IMR-90 (cell line): Measurements from ENCODE around the gene AMOTL2. TPM values are rescaled to one million over a fixed set of nuclear protein-coding genes. Genes with fewer than 3 reads are reported as not detected.

ENCODE experiments used
- ATAC-seq: fragments of 200-7000 bp; cut with Tn5 transposase; 2 replicates; pipeline ENCODE4 v1.9.1; 2020; ENCODE audit warnings: low read depth, mild to moderate bottlenecking, moderate library complexity
- BruUV-seq: library from RNA; stranded (reverse); fragments of 400-500 nt; replicated peaks from 2 replicates; lab custom pipeline; 2021; lab: Mats Ljungman, UMichigan
- CTCF ChIA-PET: fragments of 300-600 bp; formaldehyde crosslinking; extraction: SDS; loops from one replicate; lab custom pipeline; 2021; ENCODE audit warnings: antibody characterized with exemption; lab: Yijun Ruan, JAX
- POLR2A ChIA-PET: fragments of 300-600 bp; sonication (Branson Sonifier 250); formaldehyde crosslinking; loops from one replicate; lab custom pipeline; 2022; ENCODE audit warnings: antibody characterized with exemption; ENCODE audit not compliant: unreplicated experiment; lab: Charles Lee
- DNase-seq: peaks from one replicate; pipeline ENCODE4 v3.0.0; 2013
- H2AFZ ChIP-seq: replicated peaks from 2 replicates; pipeline ENCODE3; 2013; ENCODE audit warnings: low read length, mild to moderate bottlenecking; ENCODE audit not compliant: poor library complexity
- H2AK5ac ChIP-seq: 2 replicates; pipeline ENCODE4 v1.6.1; 2013; ENCODE audit warnings: low read depth, low read length, inconsistent platforms
- H2AK9ac ChIP-seq: replicated peaks from 2 replicates; pipeline ENCODE3; 2013; ENCODE audit warnings: mild to moderate bottlenecking, low read depth, low read length, moderate library complexity; ENCODE audit not compliant: poor library complexity
- H2BK120ac ChIP-seq: 2 replicates; pipeline ENCODE4 v1.6.1; 2013; ENCODE audit warnings: low read depth, low read length, inconsistent platforms
- H2BK15ac ChIP-seq: 3 replicates; pipeline ENCODE4 v1.6.1; 2013; ENCODE audit warnings: low read depth, low read length, inconsistent platforms
- H2BK20ac ChIP-seq: 2 replicates; pipeline ENCODE4 v1.6.1; 2013; ENCODE audit warnings: low read depth, mild to moderate bottlenecking, inconsistent platforms, low read length, moderate library complexity
- H2BK5ac ChIP-seq: 2 replicates; pipeline ENCODE4 v1.6.1; 2013; ENCODE audit warnings: mild to moderate bottlenecking, low read depth, low read length, inconsistent platforms; ENCODE audit not compliant: poor library complexity, severe bottlenecking
- H3K14ac ChIP-seq: replicated peaks from 2 replicates; pipeline ENCODE4 v1.6.1; 2013; ENCODE audit warnings: low read depth, low read length, inconsistent platforms
- H3K18ac ChIP-seq: 2 replicates; pipeline ENCODE4 v1.6.1; 2013; ENCODE audit warnings: low read depth, low read length, control low read depth
- H3K23ac ChIP-seq: 2 replicates; pipeline ENCODE4 v1.6.1; 2013; ENCODE audit warnings: low read depth, low read length, inconsistent platforms
- H3K27ac ChIP-seq: 2 replicates; pipeline ENCODE4 v1.5.1; 2013; ENCODE audit warnings: mild to moderate bottlenecking, control low read depth, low read length; ENCODE audit not compliant: insufficient read depth
- H3K27me3 ChIP-seq: 2 replicates; pipeline ENCODE4 v1.6.1; 2013; ENCODE audit warnings: low read length; ENCODE audit not compliant: control insufficient read depth, insufficient read depth
- H3K36me3 ChIP-seq: 2 replicates; pipeline ENCODE4 v1.6.1; 2013; ENCODE audit warnings: low read length, mixed read lengths; ENCODE audit not compliant: control insufficient read depth, insufficient read depth
- H3K4ac ChIP-seq: 2 replicates; pipeline ENCODE4 v1.6.1; 2013; ENCODE audit warnings: low read depth, low read length, inconsistent platforms
- H3K4me1 ChIP-seq: 2 replicates; pipeline ENCODE4 v1.6.1; 2013; ENCODE audit warnings: low read length, mixed read lengths; ENCODE audit not compliant: control insufficient read depth, insufficient read depth
- H3K4me2 ChIP-seq: 2 replicates; pipeline ENCODE4 v1.6.1; 2013; ENCODE audit warnings: low read depth, mild to moderate bottlenecking, control low read depth, low read length, moderate library complexity
- H3K4me3 ChIP-seq: 2 replicates; pipeline ENCODE4 v1.5.1; 2013; ENCODE audit warnings: low read depth, mild to moderate bottlenecking, control low read depth, low read length, moderate library complexity; ENCODE audit not compliant: insufficient read depth
- H3K56ac ChIP-seq: 2 replicates; pipeline ENCODE4 v1.6.1; 2013; ENCODE audit warnings: low read length, inconsistent platforms; ENCODE audit not compliant: insufficient read depth; ENCODE audit errors: extremely low read depth
- H3K79me1 ChIP-seq, 2 experiments: 2 replicates each; pipeline ENCODE4 v1.6.1; 2013; ENCODE audit warnings: low read length in 2 of 2, inconsistent platforms in 1 of 2, low read depth in 1 of 2
- H3K9ac ChIP-seq: 2 replicates; pipeline ENCODE4 v1.6.1; 2013; ENCODE audit warnings: low read depth, low read length, control low read depth
- H3K9me1 ChIP-seq: 2 replicates; pipeline ENCODE4 v1.6.1; 2013; ENCODE audit warnings: low read length, inconsistent platforms; ENCODE audit not compliant: insufficient read depth
- H3K9me3 ChIP-seq: 2 replicates; pipeline ENCODE4 v1.6.1; 2013; ENCODE audit warnings: low read length; ENCODE audit not compliant: control insufficient read depth, insufficient read depth
- H4K20me1 ChIP-seq: 2 replicates; pipeline ENCODE4 v1.6.1; 2013; ENCODE audit warnings: low read length, inconsistent platforms; ENCODE audit not compliant: insufficient read depth
- H4K5ac ChIP-seq: 2 replicates; pipeline ENCODE4 v1.6.1; 2013; ENCODE audit warnings: mild to moderate bottlenecking, low read depth, low read length, control low read depth
- H4K8ac ChIP-seq, 2 experiments: 2 replicates each; pipeline ENCODE4 v1.6.1; 2013; ENCODE audit warnings: low read depth in 2 of 2, low read length in 2 of 2, control low read depth in 1 of 2, inconsistent platforms in 1 of 2
- H4K91ac ChIP-seq: 2 replicates; pipeline ENCODE4 v1.6.1; 2013; ENCODE audit warnings: low read depth, low read length, inconsistent platforms; ENCODE audit not compliant: insufficient read depth
- BHLHE40 ChIP-seq: fragments of 150-350 bp; IDR thresholded peaks from 2 replicates; pipeline ENCODE4 v1.6.1; 2016; ENCODE audit warnings: mild to moderate bottlenecking, low read depth, low read length
- MAFK ChIP-seq: IDR thresholded peaks from 2 replicates; pipeline ENCODE4 v1.6.1; 2012; ENCODE audit warnings: low read depth, low read length, improper control_type of control experiment
- MAZ ChIP-seq: IDR thresholded peaks from 2 replicates; pipeline ENCODE4 v1.6.1; 2012; ENCODE audit warnings: low read depth, mild to moderate bottlenecking, low read length, improper control_type of control experiment, moderate library complexity, borderline replicate concordance
- NFE2L2 ChIP-seq: fragments of 150-350 bp; IDR thresholded peaks from 2 replicates; pipeline ENCODE4 v1.6.1; 2016; ENCODE audit warnings: low read depth, mild to moderate bottlenecking, low read length
- POLR2A ChIP-seq: IDR thresholded peaks from 2 replicates; pipeline ENCODE4 v1.6.1; 2012; ENCODE audit warnings: mild to moderate bottlenecking, low read depth, low read length
- RAD21 ChIP-seq: IDR thresholded peaks from 2 replicates; pipeline ENCODE4 v1.6.1; 2012; ENCODE audit warnings: low read length, improper control_type of control experiment
- RFX5 ChIP-seq: IDR thresholded peaks from 2 replicates; pipeline ENCODE4 v1.8.0; 2012; ENCODE audit warnings: low read depth, mild to moderate bottlenecking, low read length, moderate library complexity
- SMC3 ChIP-seq: fragments of 150-350 bp; IDR thresholded peaks from 2 replicates; pipeline ENCODE4 v1.6.1; 2016; ENCODE audit warnings: low read depth, mild to moderate bottlenecking, antibody characterized with exemption, low read length, moderate library complexity
- WGBS, 2 experiments: methylation state at CpG; one replicate each; pipeline versions ENCODE4 v1.1.5 to v1.1.7; 2013; ENCODE audit warnings: missing lambda C conversion rate in 2 of 2; ENCODE audit not compliant: insufficient read length in 1 of 2; ENCODE audit errors: extremely low coverage in 2 of 2; 5-methylcytosine and 5-hydroxymethylcytosine counted together
- dilution Hi-C: fragments of 300-500 bp; cut with HindIII; formaldehyde crosslinking; loops from one replicate; pipeline ENCODE4 v1.14.3; 2018; ENCODE audit warnings: low sequenced_read_pairs; ENCODE audit not compliant: unreplicated experiment
- in situ Hi-C: fragments of 300-500 bp; cut with MboI; formaldehyde crosslinking; loops from 3 replicates; pipeline ENCODE4 v1.14.3; 2019; ENCODE audit warnings: low sequenced_read_pairs, inconsistent platforms, mixed read lengths
- intact Hi-C: fragments of 100-400 bp; cut with micrococcal nuclease; formaldehyde crosslinking; loops from 2 replicates; pipeline ENCODE4 v1.10.0; 2022
- polyA plus RNA-seq, 3 experiments: library from polyadenylated mRNA; depleted of rRNA; stranded (reverse); fragments of >200 nt; gene quantifications; 2 replicates each; pipeline ENCODE4 v1.2.3, GENCODE V29; 2012; ENCODE audit warnings: low replicate concordance in 1 of 3
- total RNA-seq: library from RNA; depleted of rRNA; stranded (reverse); fragments of >200 nt; gene quantifications from 2 replicates; pipeline ENCODE4 v1.2.3, GENCODE V29; 2012
- TF ChIP-seq, protein P1 (sequence below): fragments of 150-350 bp; IDR thresholded peaks from 2 replicates; pipeline ENCODE4 v1.6.1; 2017; ENCODE audit warnings: mild to moderate bottlenecking, antibody characterized with exemption, low read length, low read depth
- TF ChIP-seq, protein P2 (sequence below): fragments of 150-350 bp; IDR thresholded peaks from 2 replicates; pipeline ENCODE4 v1.6.1; 2016; ENCODE audit warnings: low read depth, mild to moderate bottlenecking, low read length, moderate library complexity, borderline replicate concordance

The AMOTL2 gene
- total and polyA plus RNA-seq, 2 of the 4 experiments (the other 2 are of a cell fraction), result 162 to 176 TPM

DNA sequence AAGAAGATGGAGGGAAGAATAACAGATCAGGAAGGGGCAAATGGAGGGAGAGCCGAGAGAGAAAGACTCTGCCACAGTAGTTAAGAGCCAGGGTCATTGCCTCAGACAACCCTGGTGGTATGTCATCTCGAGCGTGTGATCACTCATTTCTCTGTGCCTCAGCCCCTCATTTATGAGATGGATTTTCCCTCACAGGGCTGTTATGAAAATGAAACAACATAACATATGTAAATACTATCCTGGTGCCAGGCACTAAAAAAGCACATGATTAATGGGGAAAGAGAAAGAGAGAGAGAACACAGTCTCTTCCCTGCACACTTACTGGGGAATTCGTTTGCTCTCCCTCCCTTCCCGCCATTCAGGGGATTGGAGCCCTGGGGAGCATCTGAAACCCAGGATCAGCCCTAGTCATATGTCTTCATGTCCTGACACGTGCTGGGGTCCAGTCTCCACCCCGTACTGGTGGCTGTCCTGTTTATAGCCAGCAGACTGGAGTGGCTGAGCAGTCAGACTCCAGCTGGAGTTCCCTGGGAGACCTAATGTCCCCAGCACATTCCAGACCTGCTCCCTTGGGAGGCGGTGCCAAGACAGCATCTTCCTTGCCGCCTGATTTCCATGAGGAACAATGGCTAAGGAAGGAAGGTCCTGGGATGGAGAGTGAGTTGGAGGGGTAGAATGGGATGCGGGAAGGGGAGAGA, 14.7 kb upstream of the AMOTL2 start:
- in situ Hi-C loops, result no loop called here

More for the DNA sequence above, 14.7 kb upstream of the AMOTL2 start:
- no peak overlapping the region for H2BK15ac ChIP-seq
- H4K20me1 ChIP-seq, result no peaks in the 10 kb centered on the region
- CTCF ChIA-PET, result no interaction called here
- 0 out of 2 replicates have a peak overlapping the region, but pooled peaks have one; percentile 22 for H2AK5ac ChIP-seq
- DNase-seq (no peak), ATAC-seq (peak; percentile 32; the same call in 1 of the 2 replicates)
- TF ChIP-seq, protein P1, sequence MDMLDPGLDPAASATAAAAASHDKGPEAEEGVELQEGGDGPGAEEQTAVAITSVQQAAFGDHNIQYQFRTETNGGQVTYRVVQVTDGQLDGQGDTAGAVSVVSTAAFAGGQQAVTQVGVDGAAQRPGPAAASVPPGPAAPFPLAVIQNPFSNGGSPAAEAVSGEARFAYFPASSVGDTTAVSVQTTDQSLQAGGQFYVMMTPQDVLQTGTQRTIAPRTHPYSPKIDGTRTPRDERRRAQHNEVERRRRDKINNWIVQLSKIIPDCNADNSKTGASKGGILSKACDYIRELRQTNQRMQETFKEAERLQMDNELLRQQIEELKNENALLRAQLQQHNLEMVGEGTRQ, result no peak
- no peak for TF ChIP-seq SMC3
- TF ChIP-seq, protein P2, sequence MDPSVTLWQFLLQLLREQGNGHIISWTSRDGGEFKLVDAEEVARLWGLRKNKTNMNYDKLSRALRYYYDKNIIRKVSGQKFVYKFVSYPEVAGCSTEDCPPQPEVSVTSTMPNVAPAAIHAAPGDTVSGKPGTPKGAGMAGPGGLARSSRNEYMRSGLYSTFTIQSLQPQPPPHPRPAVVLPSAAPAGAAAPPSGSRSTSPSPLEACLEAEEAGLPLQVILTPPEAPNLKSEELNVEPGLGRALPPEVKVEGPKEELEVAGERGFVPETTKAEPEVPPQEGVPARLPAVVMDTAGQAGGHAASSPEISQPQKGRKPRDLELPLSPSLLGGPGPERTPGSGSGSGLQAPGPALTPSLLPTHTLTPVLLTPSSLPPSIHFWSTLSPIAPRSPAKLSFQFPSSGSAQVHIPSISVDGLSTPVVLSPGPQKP, result no peak
- TF ChIP-seq MAZ, result no peak
- no peak for TF ChIP-seq RFX5
- no peak for TF ChIP-seq POLR2A
- no peak for TF ChIP-seq RAD21
- TF ChIP-seq MAFK, result no peak
- no peak for TF ChIP-seq BHLHE40
- no peak for TF ChIP-seq NFE2L2
- no peak overlapping the region for H4K5ac ChIP-seq
- no peak overlapping the region for H2BK120ac ChIP-seq
- no peaks in the 10 kb centered on the region for H3K79me1 ChIP-seq
- H3K9me1 ChIP-seq, result no peaks in the 10 kb centered on the region
- H2AFZ ChIP-seq, result peak overlapping the region; percentile 56
- H3K14ac ChIP-seq, result peak overlapping the region; percentile 56
- H2AK9ac ChIP-seq, result no peak overlapping the region
- WGBS, 2 experiments, result 40% methylated on average over 2 of the region's 10 CpGs; no CpG with 5 or more reads in 1 of the 2 experiments
- H3K4me3 ChIP-seq, result no peak overlapping the region
- H3K56ac ChIP-seq, result no peak overlapping the region
- H4K91ac ChIP-seq, result no peak overlapping the region
- H2BK20ac ChIP-seq, result no peak overlapping the region
- BruUV-seq, result no TSS peak
- no peak overlapping the region for H3K23ac ChIP-seq
- intact Hi-C loops (no loop called here), dilution Hi-C loops (no loop called here)
- H3K18ac ChIP-seq, result no peak overlapping the region
- H3K9me3 ChIP-seq, result peaks cover 5% of the 10 kb centered on the region
- no peak overlapping the region; the same call in 1 of the 2 replicates for H3K4me2 ChIP-seq
- no peak overlapping the region for H3K4ac ChIP-seq
- H2BK5ac ChIP-seq, result no peak overlapping the region
- peaks cover 3% of the 10 kb centered on the region; the same call in 1 of the 2 replicates for H3K4me1 ChIP-seq
- no peak overlapping the region for H3K9ac ChIP-seq
- H3K27ac ChIP-seq, result no peak overlapping the region
- H3K36me3 ChIP-seq, result no peaks in the 10 kb centered on the region
- 0 out of 4 replicates have a peak overlapping the region, but pooled peaks of 1 of the 2 experiments have one; percentile 15 for H4K8ac ChIP-seq
- POLR2A ChIA-PET, result no interaction called here
- no peaks in the 10 kb centered on the region; the same call in 1 of the 2 replicates for H3K27me3 ChIP-seq
